ENCODE results near the gene STOML1. TPM values are rescaled to one million over a fixed set of nuclear protein-coding genes. Genes with fewer than 3 reads are reported as not detected.

The STOML1 gene
- total and polyA plus RNA-seq, 9 of the 15 experiments (the other 6 are each of a cell fraction or from before 2014, with no cell fraction given) = 0.25 to 9.7 (median 4.6) TPM

DNA sequence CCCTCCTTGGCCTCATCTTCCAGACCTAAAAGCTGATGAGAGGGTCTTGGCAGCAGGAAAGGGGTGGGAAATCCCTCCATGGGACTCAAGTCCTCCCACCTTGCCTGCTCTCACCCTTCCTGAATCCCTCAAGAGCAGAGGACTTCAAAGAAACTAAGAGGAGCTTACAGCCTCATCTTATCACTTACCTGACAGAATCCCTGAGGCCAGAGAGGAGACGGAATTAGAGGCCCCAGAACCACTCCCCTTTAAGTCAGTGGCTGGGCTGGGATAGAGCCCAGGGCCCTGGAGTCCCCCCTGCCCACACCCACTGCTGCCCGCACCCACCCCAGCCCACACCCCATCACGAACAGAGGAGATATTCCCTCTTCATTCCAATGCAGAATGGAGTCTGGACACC lies 50.6 kb downstream of the STOML1 start (continued):
- TF ChIP-seq, protein P1, sequence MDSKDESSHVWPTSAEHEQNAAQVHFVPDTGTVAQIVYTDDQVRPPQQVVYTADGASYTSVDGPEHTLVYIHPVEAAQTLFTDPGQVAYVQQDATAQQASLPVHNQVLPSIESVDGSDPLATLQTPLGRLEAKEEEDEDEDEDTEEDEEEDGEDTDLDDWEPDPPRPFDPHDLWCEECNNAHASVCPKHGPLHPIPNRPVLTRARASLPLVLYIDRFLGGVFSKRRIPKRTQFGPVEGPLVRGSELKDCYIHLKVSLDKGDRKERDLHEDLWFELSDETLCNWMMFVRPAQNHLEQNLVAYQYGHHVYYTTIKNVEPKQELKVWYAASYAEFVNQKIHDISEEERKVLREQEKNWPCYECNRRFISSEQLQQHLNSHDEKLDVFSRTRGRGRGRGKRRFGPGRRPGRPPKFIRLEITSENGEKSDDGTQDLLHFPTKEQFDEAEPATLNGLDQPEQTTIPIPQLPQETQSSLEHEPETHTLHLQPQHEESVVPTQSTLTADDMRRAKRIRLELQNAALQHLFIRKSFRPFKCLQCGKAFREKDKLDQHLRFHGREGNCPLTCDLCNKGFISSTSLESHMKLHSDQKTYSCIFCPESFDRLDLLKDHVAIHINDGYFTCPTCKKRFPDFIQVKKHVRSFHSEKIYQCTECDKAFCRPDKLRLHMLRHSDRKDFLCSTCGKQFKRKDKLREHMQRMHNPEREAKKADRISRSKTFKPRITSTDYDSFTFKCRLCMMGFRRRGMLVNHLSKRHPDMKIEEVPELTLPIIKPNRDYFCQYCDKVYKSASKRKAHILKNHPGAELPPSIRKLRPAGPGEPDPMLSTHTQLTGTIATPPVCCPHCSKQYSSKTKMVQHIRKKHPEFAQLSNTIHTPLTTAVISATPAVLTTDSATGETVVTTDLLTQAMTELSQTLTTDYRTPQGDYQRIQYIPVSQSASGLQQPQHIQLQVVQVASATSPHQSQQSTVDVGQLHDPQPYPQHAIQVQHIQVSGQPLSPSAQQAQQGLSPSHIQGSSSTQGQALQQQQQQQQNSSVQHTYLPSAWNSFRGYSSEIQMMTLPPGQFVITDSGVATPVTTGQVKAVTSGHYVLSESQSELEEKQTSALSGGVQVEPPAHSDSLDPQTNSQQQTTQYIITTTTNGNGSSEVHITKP (IDR thresholded peaks at IDR 0.05; ENCODE audit: partially characterized antibody) = no peak
- TF ChIP-seq, protein P2, sequence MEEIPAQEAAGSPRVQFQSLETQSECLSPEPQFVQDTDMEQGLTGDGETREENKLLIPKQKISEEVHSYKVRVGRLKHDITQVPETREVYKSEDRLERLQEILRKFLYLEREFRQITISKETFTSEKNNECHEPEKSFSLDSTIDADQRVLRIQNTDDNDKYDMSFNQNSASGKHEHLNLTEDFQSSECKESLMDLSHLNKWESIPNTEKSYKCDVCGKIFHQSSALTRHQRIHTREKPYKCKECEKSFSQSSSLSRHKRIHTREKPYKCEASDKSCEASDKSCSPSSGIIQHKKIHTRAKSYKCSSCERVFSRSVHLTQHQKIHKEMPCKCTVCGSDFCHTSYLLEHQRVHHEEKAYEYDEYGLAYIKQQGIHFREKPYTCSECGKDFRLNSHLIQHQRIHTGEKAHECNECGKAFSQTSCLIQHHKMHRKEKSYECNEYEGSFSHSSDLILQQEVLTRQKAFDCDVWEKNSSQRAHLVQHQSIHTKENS (CRISPR knock-in tag; IDR thresholded peaks at IDR 0.05) = no peak
- TF ChIP-seq GABPB2 (CRISPR knock-in tag; conservative IDR thresholded peaks at IDR 0.05) (no peak), ZNF76 (CRISPR knock-in tag; IDR thresholded peaks at IDR 0.05; ENCODE audit: borderline replicate concordance) (no peak)
- TF ChIP-seq, protein P3, sequence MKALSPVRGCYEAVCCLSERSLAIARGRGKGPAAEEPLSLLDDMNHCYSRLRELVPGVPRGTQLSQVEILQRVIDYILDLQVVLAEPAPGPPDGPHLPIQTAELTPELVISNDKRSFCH (CRISPR knock-in tag; IDR thresholded peaks at IDR 0.05) = no peak
- TF ChIP-seq, protein P3 (tag; IDR thresholded peaks at IDR 0.05) = no peak
